Spleen (tissue), 7 donors: ENCODE results near the gene COL4A2.

Experiments used
- POLR2AphosphoS5 ChIP-seq, 3 donors: sonication (generic); formaldehyde crosslinking; IDR thresholded peaks; one replicate each; pipeline ENCODE4 v1.5.1; 2017; ENCODE audit warnings: antibody characterized with exemption in 3 of 3
- TF ChIP-seq, protein P1 (sequence below), 11 experiments: fragments of 200-600 bp in 7 of 11; fragments of 450-650 bp in 4 of 11; sonication (generic) in 4 of 11; IDR thresholded peaks in 8 of 11; conservative IDR thresholded peaks in 3 of 11; 1 replicate in 7 of 11; 2 replicates in 4 of 11; pipeline versions ENCODE4 v1.4.0 to v1.8.0; 2016 to 2021; ENCODE audit warnings: antibody characterized with exemption in 11 of 11, inconsistent platforms in 4 of 11, mild to moderate bottlenecking in 1 of 11
- donor health status: DM: no; HTN: no; CAD: no; lungs with moderate emphysema.
- donor health status: DM: no; HTN: no; CAD: no.
- donor health status: DM: no; HTN: no; CAD: no.

DNA sequence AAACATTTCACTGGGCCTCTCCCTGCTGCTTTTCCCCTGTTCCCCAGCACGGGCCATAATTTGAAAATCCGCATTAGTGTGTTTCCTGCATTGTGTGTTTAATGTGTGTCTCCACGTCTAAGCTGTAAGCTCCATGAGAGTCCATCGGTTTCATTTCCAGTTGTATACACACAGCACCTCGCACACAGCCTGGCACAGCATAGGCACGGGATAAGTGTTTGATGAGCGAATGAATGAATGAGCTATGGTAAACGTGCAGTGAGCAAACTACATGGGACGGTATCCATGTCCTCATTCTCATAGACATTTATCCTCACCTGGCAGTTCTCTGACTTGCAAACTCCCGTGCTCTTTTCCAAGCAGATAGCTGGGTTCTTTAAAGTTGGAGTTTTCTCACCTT, 148.4 kb downstream of the COL4A2 start:
- TF ChIP-seq, protein P1, sequence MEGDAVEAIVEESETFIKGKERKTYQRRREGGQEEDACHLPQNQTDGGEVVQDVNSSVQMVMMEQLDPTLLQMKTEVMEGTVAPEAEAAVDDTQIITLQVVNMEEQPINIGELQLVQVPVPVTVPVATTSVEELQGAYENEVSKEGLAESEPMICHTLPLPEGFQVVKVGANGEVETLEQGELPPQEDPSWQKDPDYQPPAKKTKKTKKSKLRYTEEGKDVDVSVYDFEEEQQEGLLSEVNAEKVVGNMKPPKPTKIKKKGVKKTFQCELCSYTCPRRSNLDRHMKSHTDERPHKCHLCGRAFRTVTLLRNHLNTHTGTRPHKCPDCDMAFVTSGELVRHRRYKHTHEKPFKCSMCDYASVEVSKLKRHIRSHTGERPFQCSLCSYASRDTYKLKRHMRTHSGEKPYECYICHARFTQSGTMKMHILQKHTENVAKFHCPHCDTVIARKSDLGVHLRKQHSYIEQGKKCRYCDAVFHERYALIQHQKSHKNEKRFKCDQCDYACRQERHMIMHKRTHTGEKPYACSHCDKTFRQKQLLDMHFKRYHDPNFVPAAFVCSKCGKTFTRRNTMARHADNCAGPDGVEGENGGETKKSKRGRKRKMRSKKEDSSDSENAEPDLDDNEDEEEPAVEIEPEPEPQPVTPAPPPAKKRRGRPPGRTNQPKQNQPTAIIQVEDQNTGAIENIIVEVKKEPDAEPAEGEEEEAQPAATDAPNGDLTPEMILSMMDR (IDR thresholded peaks at IDR 0.05 in 8 of 11, conservative IDR thresholded peaks at IDR 0.05 in 3 of 11): no peak
- TF ChIP-seq POLR2AphosphoS5 (IDR thresholded peaks at IDR 0.05): no peak
